ENCODE results near the gene CD83. TPM values are rescaled to one million over a fixed set of nuclear protein-coding genes. Genes with fewer than 3 reads are reported as not detected.

CD83 gene
- total RNA-seq, 1 experiment from 2014 or later = 5.5 TPM

- TF ChIP-seq, protein P1, sequence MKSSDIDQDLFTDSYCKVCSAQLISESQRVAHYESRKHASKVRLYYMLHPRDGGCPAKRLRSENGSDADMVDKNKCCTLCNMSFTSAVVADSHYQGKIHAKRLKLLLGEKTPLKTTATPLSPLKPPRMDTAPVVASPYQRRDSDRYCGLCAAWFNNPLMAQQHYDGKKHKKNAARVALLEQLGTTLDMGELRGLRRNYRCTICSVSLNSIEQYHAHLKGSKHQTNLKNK (CRISPR knock-in tag; IDR thresholded peaks at IDR 0.05) = no peak
Measured at GRCh38 chr6:14170128-14170527, 52.6 kb downstream of the CD83 start (continued).

- no peaks in the 10 kb centered on the region; the same call in 1 of the 2 replicates for H3K27me3 Mint-ChIP-seq (ENCODE audit: low read depth)
- no peak overlapping the region for H3K27ac Mint-ChIP-seq
- H3K4me3 Mint-ChIP-seq = no peak overlapping the region
- ChIA-PET CTCF (interaction anchor here (0.5 kb wide), 1 partner anchor 43 kb away, joined by 3 read pairs; no protein-coding TSS in a partner anchor), POLR2A (no interaction called here)
- TF ChIP-seq SP1 (CRISPR knock-in tag; conservative IDR thresholded peaks at IDR 0.05) (no peak), TEAD1 (CRISPR knock-in tag; IDR thresholded peaks at IDR 0.05) (no peak), ZNF219 (CRISPR knock-in tag; IDR thresholded peaks at IDR 0.05; ENCODE audit: borderline replicate concordance) (no peak), ETV6 (CRISPR knock-in tag; IDR thresholded peaks at IDR 0.05) (no peak), ZNF263 (CRISPR knock-in tag; IDR thresholded peaks at IDR 0.05; ENCODE audit: low read depth) (no peak), NR1H2 (CRISPR knock-in tag; IDR thresholded peaks at IDR 0.05) (no peak), E2F5 (CRISPR knock-in tag; IDR thresholded peaks at IDR 0.05) (no peak), ZSCAN18 (CRISPR knock-in tag; IDR thresholded peaks at IDR 0.05) (no peak), ZNF232 (CRISPR knock-in tag; IDR thresholded peaks at IDR 0.05) (no peak), FOXK1 (CRISPR knock-in tag; IDR thresholded peaks at IDR 0.05) (no peak), EMX1 (CRISPR knock-in tag; IDR thresholded peaks at IDR 0.05) (no peak), CREB1 (CRISPR knock-in tag; IDR thresholded peaks at IDR 0.05) (no peak), ZNF671 (CRISPR knock-in tag; IDR thresholded peaks at IDR 0.05) (no peak), OVOL2 (CRISPR knock-in tag; IDR thresholded peaks at IDR 0.05; ENCODE audit: borderline replicate concordance) (no peak), SMAD4 (CRISPR knock-in tag; IDR thresholded peaks at IDR 0.05) (no peak), ZNF396 (CRISPR knock-in tag; IDR thresholded peaks at IDR 0.05; ENCODE audit: borderline replicate concordance) (no peak)
- TF ChIP-seq, protein P2, sequence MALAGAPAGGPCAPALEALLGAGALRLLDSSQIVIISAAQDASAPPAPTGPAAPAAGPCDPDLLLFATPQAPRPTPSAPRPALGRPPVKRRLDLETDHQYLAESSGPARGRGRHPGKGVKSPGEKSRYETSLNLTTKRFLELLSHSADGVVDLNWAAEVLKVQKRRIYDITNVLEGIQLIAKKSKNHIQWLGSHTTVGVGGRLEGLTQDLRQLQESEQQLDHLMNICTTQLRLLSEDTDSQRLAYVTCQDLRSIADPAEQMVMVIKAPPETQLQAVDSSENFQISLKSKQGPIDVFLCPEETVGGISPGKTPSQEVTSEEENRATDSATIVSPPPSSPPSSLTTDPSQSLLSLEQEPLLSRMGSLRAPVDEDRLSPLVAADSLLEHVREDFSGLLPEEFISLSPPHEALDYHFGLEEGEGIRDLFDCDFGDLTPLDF (CRISPR knock-in tag; IDR thresholded peaks at IDR 0.05) = no peak
- TF ChIP-seq, protein P3, sequence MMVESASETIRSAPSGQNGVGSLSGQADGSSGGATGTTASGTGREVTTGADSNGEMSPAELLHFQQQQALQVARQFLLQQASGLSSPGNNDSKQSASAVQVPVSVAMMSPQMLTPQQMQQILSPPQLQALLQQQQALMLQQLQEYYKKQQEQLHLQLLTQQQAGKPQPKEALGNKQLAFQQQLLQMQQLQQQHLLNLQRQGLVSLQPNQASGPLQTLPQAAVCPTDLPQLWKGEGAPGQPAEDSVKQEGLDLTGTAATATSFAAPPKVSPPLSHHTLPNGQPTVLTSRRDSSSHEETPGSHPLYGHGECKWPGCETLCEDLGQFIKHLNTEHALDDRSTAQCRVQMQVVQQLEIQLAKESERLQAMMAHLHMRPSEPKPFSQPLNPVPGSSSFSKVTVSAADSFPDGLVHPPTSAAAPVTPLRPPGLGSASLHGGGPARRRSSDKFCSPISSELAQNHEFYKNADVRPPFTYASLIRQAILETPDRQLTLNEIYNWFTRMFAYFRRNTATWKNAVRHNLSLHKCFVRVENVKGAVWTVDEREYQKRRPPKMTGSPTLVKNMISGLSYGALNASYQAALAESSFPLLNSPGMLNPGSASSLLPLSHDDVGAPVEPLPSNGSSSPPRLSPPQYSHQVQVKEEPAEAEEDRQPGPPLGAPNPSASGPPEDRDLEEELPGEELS (CRISPR knock-in tag; IDR thresholded peaks at IDR 0.05) = no peak
- TF ChIP-seq, protein P4, sequence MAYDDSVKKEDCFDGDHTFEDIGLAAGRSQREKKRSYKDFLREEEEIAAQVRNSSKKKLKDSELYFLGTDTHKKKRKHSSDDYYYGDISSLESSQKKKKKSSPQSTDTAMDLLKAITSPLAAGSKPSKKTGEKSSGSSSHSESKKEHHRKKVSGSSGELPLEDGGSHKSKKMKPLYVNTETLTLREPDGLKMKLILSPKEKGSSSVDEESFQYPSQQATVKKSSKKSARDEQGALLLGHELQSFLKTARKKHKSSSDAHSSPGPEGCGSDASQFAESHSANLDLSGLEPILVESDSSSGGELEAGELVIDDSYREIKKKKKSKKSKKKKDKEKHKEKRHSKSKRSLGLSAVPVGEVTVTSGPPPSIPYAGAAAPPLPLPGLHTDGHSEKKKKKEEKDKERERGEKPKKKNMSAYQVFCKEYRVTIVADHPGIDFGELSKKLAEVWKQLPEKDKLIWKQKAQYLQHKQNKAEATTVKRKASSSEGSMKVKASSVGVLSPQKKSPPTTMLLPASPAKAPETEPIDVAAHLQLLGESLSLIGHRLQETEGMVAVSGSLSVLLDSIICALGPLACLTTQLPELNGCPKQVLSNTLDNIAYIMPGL (CRISPR knock-in tag; IDR thresholded peaks at IDR 0.05) = no peak
- H3K9me3 Mint-ChIP-seq = peaks cover 41% of the 10 kb centered on the region
- DNase-seq (ENCODE audit: low spot score) (no peak), ATAC-seq (no peak)
- peaks cover 37% of the 10 kb centered on the region for H3K36me3 Mint-ChIP-seq
- H3K4me1 Mint-ChIP-seq = no peaks in the 10 kb centered on the region
Measured at GRCh38 chr6:14172562-14172961, 55.0 kb downstream of the CD83 start.

All from WTC11 (cell line).